Mesenchymal stem cell (in vitro differentiated cells and primary cell): ENCODE data around the gene RGS1.
A peak's percentile ranks its signal among the peaks of the same experiment; 100 is the strongest.

Source experiments
- DNase-seq: peaks from one replicate; pipeline ENCODE4 v3.0.0-alpha.2; 2013
- H2AFZ ChIP-seq: one replicate; pipeline ENCODE4 v1.6.1; 2013; ENCODE audit warnings: low read depth, mild to moderate bottlenecking, control low read depth, inconsistent platforms, low read length, moderate library complexity
- H2AK5ac ChIP-seq: 2 replicates; pipeline ENCODE4 v1.6.1; 2013; ENCODE audit warnings: low read length, moderate library complexity, mild to moderate bottlenecking, inconsistent platforms; ENCODE audit not compliant: severe bottlenecking
- H2BK120ac ChIP-seq: one replicate; pipeline ENCODE4 v1.6.1; 2013; ENCODE audit warnings: low read depth, mild to moderate bottlenecking, inconsistent platforms, low read length, moderate library complexity
- H2BK12ac ChIP-seq, 2 experiments: one replicate each; pipeline ENCODE4 v1.6.1; 2013; ENCODE audit warnings: inconsistent platforms in 2 of 2, low read length in 2 of 2, mild to moderate bottlenecking in 2 of 2, moderate library complexity in 2 of 2, control low read depth in 1 of 2
- H2BK15ac ChIP-seq: one replicate; pipeline ENCODE4 v1.6.1; 2013; ENCODE audit warnings: mild to moderate bottlenecking, low read depth, inconsistent platforms; ENCODE audit not compliant: poor library complexity, severe bottlenecking
- H2BK5ac ChIP-seq: 2 replicates; pipeline ENCODE4 v1.6.1; 2013; ENCODE audit warnings: low read depth, mild to moderate bottlenecking, low read length, control low read depth, inconsistent platforms; ENCODE audit not compliant: poor library complexity, severe bottlenecking
- H3K14ac ChIP-seq, 2 experiments: one replicate each; pipeline ENCODE4 v1.6.1; 2013; ENCODE audit warnings: inconsistent platforms in 2 of 2, low read length in 2 of 2, control low read depth in 1 of 2, mild to moderate bottlenecking in 1 of 2, moderate library complexity in 1 of 2
- H3K18ac ChIP-seq, 2 experiments: one replicate each; pipeline ENCODE4 v1.6.1; 2013; ENCODE audit warnings: inconsistent platforms in 2 of 2, low read length in 2 of 2, control low read depth in 1 of 2, low read depth in 1 of 2, mild to moderate bottlenecking in 1 of 2
- H3K23ac ChIP-seq, 2 experiments: one replicate each; pipeline ENCODE4 v1.6.1; 2013; ENCODE audit warnings: inconsistent platforms in 2 of 2, low read length in 2 of 2, mild to moderate bottlenecking in 2 of 2, moderate library complexity in 2 of 2, control low read depth in 1 of 2
- H3K27ac ChIP-seq: 2 replicates; pipeline ENCODE4 v1.5.1; 2013; ENCODE audit warnings: mild to moderate bottlenecking, moderate library complexity, low read length, control low read depth, inconsistent platforms; ENCODE audit not compliant: poor library complexity, severe bottlenecking
- H3K27me3 ChIP-seq, 2 experiments: 2 replicates each; pipeline versions ENCODE4 v1.6.1 to v1.7.0; 2013; ENCODE audit warnings: low read length in 2 of 2, mild to moderate bottlenecking in 2 of 2, moderate library complexity in 2 of 2, control low read depth in 1 of 2, inconsistent platforms in 1 of 2; ENCODE audit not compliant: control insufficient read depth in 1 of 2, insufficient read depth in 1 of 2
- H3K36me3 ChIP-seq, 2 experiments: 2 replicates each; pipeline versions ENCODE4 v1.6.1 to v1.7.0; 2013; ENCODE audit warnings: low read length in 2 of 2, control low read depth in 1 of 2, inconsistent platforms in 1 of 2, low read depth in 1 of 2, mild to moderate bottlenecking in 1 of 2; ENCODE audit not compliant: insufficient read depth in 2 of 2, control insufficient read depth in 1 of 2
- H3K4ac ChIP-seq, 2 experiments: one replicate each; pipeline ENCODE4 v1.6.1; 2013; ENCODE audit warnings: inconsistent platforms in 2 of 2, low read length in 2 of 2, mild to moderate bottlenecking in 2 of 2, moderate library complexity in 2 of 2, control low read depth in 1 of 2, low read depth in 1 of 2
- H3K4me1 ChIP-seq: 2 replicates; pipeline ENCODE4 v1.6.1; 2013; ENCODE audit warnings: low read depth, low read length, control low read depth; ENCODE audit not compliant: control insufficient read depth, insufficient read depth
- H3K4me2 ChIP-seq: 2 replicates; pipeline ENCODE4 v1.6.1; 2013; ENCODE audit warnings: low read length, mild to moderate bottlenecking, inconsistent platforms; ENCODE audit not compliant: poor library complexity, severe bottlenecking
- H3K4me3 ChIP-seq, 2 experiments: 2 replicates each; pipeline versions ENCODE4 v1.5.1 to v1.7.0; 2013; ENCODE audit warnings: low read length in 2 of 2, mild to moderate bottlenecking in 2 of 2, control low read depth in 1 of 2, low read depth in 1 of 2; ENCODE audit not compliant: insufficient read depth in 1 of 2
- H3K79me1 ChIP-seq: replicated peaks from 2 replicates; pipeline ENCODE4 v1.6.1; 2013; ENCODE audit warnings: mild to moderate bottlenecking, control low read depth, low read length, inconsistent platforms; ENCODE audit not compliant: poor library complexity, severe bottlenecking
- H3K9ac ChIP-seq: 2 replicates; pipeline ENCODE4 v1.7.0; 2013; ENCODE audit warnings: mild to moderate bottlenecking, low read length, moderate library complexity
- H3K9me3 ChIP-seq: 2 replicates; pipeline ENCODE4 v1.7.0; 2013; ENCODE audit warnings: mild to moderate bottlenecking, low read length; ENCODE audit not compliant: control insufficient read depth
- H4K8ac ChIP-seq: one replicate; pipeline ENCODE4 v1.6.1; 2013; ENCODE audit warnings: inconsistent platforms, mild to moderate bottlenecking, low read length, moderate library complexity
- H4K91ac ChIP-seq: one replicate; pipeline ENCODE4 v1.6.1; 2013; ENCODE audit warnings: mild to moderate bottlenecking, low read length, inconsistent platforms
- WGBS: methylation state at CpG from one replicate; pipeline ENCODE4 v1.1.7; 2013; ENCODE audit warnings: mixed read lengths; 5-methylcytosine and 5-hydroxymethylcytosine counted together

Gene RGS1

DNA sequence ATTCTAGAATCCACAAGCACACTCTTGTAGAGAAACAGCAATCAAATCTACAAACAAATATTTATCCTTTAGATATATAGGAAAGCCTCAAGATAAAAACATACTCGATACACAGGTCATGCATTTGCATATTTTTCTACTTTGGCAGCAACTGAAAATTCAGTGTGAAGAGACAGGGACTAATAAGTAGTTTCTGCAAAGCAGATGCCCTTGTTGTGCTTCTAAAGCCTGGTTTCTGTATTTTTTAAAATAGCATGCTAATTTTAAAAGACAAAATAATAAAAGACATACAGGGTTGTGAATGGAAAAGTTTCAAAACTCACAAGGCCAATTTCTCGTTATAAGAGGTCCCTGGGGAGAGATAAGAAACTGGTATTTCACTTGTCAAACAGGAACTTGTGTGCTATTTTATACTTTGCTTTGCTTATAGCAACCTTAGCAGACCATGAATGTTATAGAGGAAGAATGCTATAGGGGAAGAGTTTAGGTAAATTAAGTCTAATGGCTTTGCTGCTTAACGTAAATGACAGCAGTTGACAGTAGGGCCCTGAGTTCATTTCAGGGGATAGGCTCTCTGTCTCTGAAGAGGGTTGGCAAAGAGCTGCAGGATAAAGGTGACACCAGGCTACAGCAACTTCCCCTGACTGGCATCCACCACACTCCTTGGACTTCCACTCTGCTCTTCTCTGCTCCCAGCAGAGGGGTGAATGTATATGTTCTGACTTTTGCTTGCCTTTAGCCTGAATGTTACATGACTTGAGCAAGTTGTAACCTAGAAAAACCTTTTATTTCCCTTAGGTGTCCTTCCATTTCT is 51.0 kb downstream of the RGS1 start:
- Histone ChIP-seq H3K4ac (no peak overlapping the region), H3K18ac (no peak overlapping the region), H2AFZ (no peak overlapping the region), H2AK5ac (no peak overlapping the region), H2BK5ac (no peak overlapping the region), H2BK12ac (no peak overlapping the region), H4K8ac (no peak overlapping the region), H3K36me3 (no peaks in the 10 kb centered on the region), H3K9me3 (no peaks in the 10 kb centered on the region), H3K27me3 (no peaks in the 10 kb centered on the region), H3K27ac (no peak overlapping the region), H3K14ac (no peak overlapping the region), H3K23ac (no peak overlapping the region), H3K4me2 (no peak overlapping the region), H3K4me1 (no peaks in the 10 kb centered on the region), H3K4me3 (no peak overlapping the region), H2BK15ac (no peak overlapping the region), H3K79me1 (no peaks in the 10 kb centered on the region), H2BK120ac (no peak overlapping the region), H3K9ac (no peak overlapping the region), H4K91ac (no peak overlapping the region)
- DNase-seq: no peak
- 38% methylated on average over 2 of the region's 3 CpGs for WGBS

- Histone ChIP-seq H2AK5ac (no peak overlapping the region), H2BK12ac (no peak overlapping the region), H3K79me1 (no peaks in the 10 kb centered on the region), H2BK5ac (no peak overlapping the region), H3K18ac (no peak overlapping the region), H2AFZ (no peak overlapping the region), H3K36me3 (no peaks in the 10 kb centered on the region), H3K4me1 (no peaks in the 10 kb centered on the region), H2BK15ac (no peak overlapping the region), H3K9me3 (no peaks in the 10 kb centered on the region), H3K23ac (no peak overlapping the region), H4K91ac (no peak overlapping the region), H3K4me3 (no peak overlapping the region), H3K14ac (no peak overlapping the region), H4K8ac (no peak overlapping the region), H3K27me3 (no peaks in the 10 kb centered on the region), H3K9ac (no peak overlapping the region), H3K4ac (no peak overlapping the region), H3K27ac (no peak overlapping the region), H3K4me2 (no peak overlapping the region), H2BK120ac (no peak overlapping the region)
- DNase-seq: no peak
- whole genome bisulfite sequencing: 97% methylated on average over 4 of the region's 5 CpGs
These were observed 52.3 kb downstream of the RGS1 start for GRCh38 chr1:192627901-192628300.

DNA sequence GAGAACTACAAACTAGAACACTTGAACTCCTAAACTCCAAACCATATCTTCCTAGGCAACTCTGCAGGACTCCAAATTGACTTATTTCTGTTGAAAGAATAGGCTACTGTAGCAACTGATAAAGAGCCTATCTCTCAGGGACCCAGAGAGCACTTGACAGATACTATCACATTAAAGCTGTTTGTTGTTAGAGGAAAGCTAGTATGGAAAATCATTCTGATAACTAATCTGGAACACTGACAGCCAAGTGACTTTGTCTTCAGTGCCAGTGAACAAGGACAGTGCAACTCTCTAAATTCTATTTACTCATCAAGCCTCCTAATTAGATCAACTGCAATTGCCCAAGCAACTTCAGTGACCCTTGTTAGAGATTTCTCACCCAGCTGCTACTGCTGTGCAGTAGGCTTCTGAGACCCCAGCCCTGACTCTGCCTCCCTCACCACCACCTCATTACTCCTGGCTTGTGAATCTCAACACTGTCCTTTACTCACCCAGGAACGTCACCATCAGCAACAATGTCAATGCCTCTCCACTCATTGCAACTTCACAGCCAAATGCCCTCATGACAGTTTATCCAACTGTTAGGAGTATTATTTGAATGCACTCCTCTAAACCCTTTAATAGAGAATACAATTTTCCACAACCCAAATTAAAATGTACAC is 53.0 kb downstream of the RGS1 start:
- H3K23ac ChIP-seq: no peak overlapping the region
- H3K27me3 ChIP-seq: no peaks in the 10 kb centered on the region
- H3K9ac ChIP-seq: no peak overlapping the region
- H3K4ac ChIP-seq: no peak overlapping the region
- H3K4me3 ChIP-seq: no peak overlapping the region
- H3K79me1 ChIP-seq: no peaks in the 10 kb centered on the region
- no peaks in the 10 kb centered on the region for H3K4me1 ChIP-seq
- H2BK15ac ChIP-seq: no peak overlapping the region
- no peak overlapping the region for H3K14ac ChIP-seq
- H2AK5ac ChIP-seq: no peak overlapping the region
- H3K4me2 ChIP-seq: no peak overlapping the region
- H3K9me3 ChIP-seq: no peaks in the 10 kb centered on the region
- WGBS: 89% methylated on average over 1 of the region's 1 CpG
- no peak overlapping the region for H2BK120ac ChIP-seq
- no peak overlapping the region for H4K8ac ChIP-seq
- H2BK5ac ChIP-seq: no peak overlapping the region
- no peak for DNase-seq
- H2AFZ ChIP-seq: no peak overlapping the region
- no peak overlapping the region for H3K27ac ChIP-seq
- peak overlapping the region in 1 of 2 experiments; percentile 21 for H2BK12ac ChIP-seq
- no peak overlapping the region for H3K18ac ChIP-seq
- H4K91ac ChIP-seq: no peak overlapping the region
- no peaks in the 10 kb centered on the region for H3K36me3 ChIP-seq

DNA sequence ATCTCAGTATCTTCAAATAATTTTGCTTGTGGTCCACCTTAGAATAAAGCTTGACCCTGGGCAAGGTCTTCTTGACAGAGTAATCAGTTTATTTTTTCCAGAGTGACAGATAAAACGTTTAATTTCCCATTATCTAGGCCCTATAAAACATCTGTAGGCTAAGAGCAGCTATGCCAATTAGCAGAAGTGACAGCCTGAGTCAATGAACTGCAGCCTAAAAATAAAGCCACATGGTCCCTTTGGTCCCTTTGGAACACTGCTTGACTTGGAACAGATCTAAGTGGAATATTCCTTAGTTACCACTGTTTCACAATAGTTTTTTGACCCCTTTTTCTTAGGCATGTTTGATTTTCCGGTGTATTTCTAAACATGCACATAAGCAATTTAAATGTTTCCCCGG is 54.0 kb downstream of the RGS1 start:
- Histone ChIP-seq H3K23ac (no peak overlapping the region), H3K79me1 (no peaks in the 10 kb centered on the region), H3K27me3 (no peaks in the 10 kb centered on the region), H2AK5ac (no peak overlapping the region), H3K27ac (no peak overlapping the region), H2AFZ (no peak overlapping the region), H4K8ac (no peak overlapping the region), H2BK12ac (no peak overlapping the region), H3K4ac (no peak overlapping the region), H2BK5ac (no peak overlapping the region), H3K9me3 (no peaks in the 10 kb centered on the region), H3K36me3 (no peaks in the 10 kb centered on the region), H3K4me1 (no peaks in the 10 kb centered on the region), H4K91ac (no peak overlapping the region), H2BK15ac (no peak overlapping the region), H3K18ac (no peak overlapping the region), H2BK120ac (no peak overlapping the region), H3K4me3 (no peak overlapping the region), H3K9ac (no peak overlapping the region), H3K14ac (no peak overlapping the region), H3K4me2 (no peak overlapping the region)
- no peak for DNase-seq
- 36% methylated on average over 1 of the region's 3 CpGs for WGBS
